ENCODE results near the gene SMARCD3. TPM values are rescaled to one million over a fixed set of nuclear protein-coding genes. Genes with fewer than 3 reads are reported as not detected.

Gene SMARCD3
- total RNA-seq, 4 donors from 2014 or later: 25.3 to 43.4 (median 40.6) TPM

GRCh38 chr7:151274396-151274795 lies 25.9 kb upstream of the SMARCD3 start:
- DNase-seq (ENCODE audit: extremely low spot score): no peak
- Histone ChIP-seq H3K4me3 (no peak overlapping the region), H3K27me3 (no peaks in the 10 kb centered on the region), H3K4me1 (peaks cover 5 to 48% (median 30%) of the 10 kb centered on the region in 4 donors), H3K36me3 (peaks cover 0 to 4% (median 0%) of the 10 kb centered on the region in 4 donors), H3K9me3 (no peaks in the 10 kb centered on the region), H3K27ac (replicated peaks in 1 of 4) (no peak overlapping the region)
- TF ChIP-seq POLR2A (IDR thresholded peaks at IDR 0.05; ENCODE audit: low read depth) (no peak), POLR2AphosphoS5 (IDR thresholded peaks at IDR 0.05) (no peak)
- WGBS: 84% methylated on average over 9 of the region's 9 CpGs
- intact Hi-C loops (cut with DNase I): no loop called here

GRCh38 chr7:151273651-151274390 lies 25.3 kb upstream of the SMARCD3 start:
- WGBS: 73% methylated on average over 3 of the region's 9 CpGs
- Histone ChIP-seq H3K27me3 (no peaks in the 10 kb centered on the region), H3K4me1 (peaks cover 5 to 48% (median 30%) of the 10 kb centered on the region in 4 donors), H3K9me3 (no peaks in the 10 kb centered on the region), H3K4me3 (no peak overlapping the region), H3K27ac (replicated peaks in 1 of 4) (no peak overlapping the region), H3K36me3 (peaks cover 0 to 8% (median 0%) of the 10 kb centered on the region in 4 donors)
- DNase-seq (ENCODE audit: extremely low spot score): no peak
- intact Hi-C loops (cut with DNase I): no loop called here
- TF ChIP-seq CTCF (IDR thresholded peaks at IDR 0.05): no peak
- TF ChIP-seq EP300 (IDR thresholded peaks at IDR 0.05): no peak
- TF ChIP-seq POLR2AphosphoS5 (IDR thresholded peaks at IDR 0.05): no peak
- TF ChIP-seq POLR2A (IDR thresholded peaks at IDR 0.05; ENCODE audit: low read depth): no peak

GRCh38 chr7:151272877-151273276 lies 24.4 kb upstream of the SMARCD3 start:
- no peak for TF ChIP-seq CTCF (IDR thresholded peaks at IDR 0.05)
- no peak for TF ChIP-seq EP300 (IDR thresholded peaks at IDR 0.05)
- no peak for TF ChIP-seq POLR2AphosphoS5 (IDR thresholded peaks at IDR 0.05)
- TF ChIP-seq POLR2A (IDR thresholded peaks at IDR 0.05; ENCODE audit: low read depth): no peak
- H3K36me3 ChIP-seq: peaks cover 0 to 8% (median 0%) of the 10 kb centered on the region in 4 donors
- no peaks in the 10 kb centered on the region for H3K9me3 ChIP-seq
- peaks cover 5 to 47% (median 30%) of the 10 kb centered on the region in 4 donors for H3K4me1 ChIP-seq
- no peaks in the 10 kb centered on the region for H3K27me3 ChIP-seq
- DNase-seq (ENCODE audit: extremely low spot score): no peak
- H3K4me3 ChIP-seq: no peak overlapping the region
- H3K27ac ChIP-seq (replicated peaks in 1 of 4): peak overlapping the region in 1 of 4 donors; percentile 7
- intact Hi-C loops (cut with DNase I): no loop called here
- 96% methylated on average over 5 of the region's 7 CpGs for WGBS

- Histone ChIP-seq H3K36me3 (peaks cover 0 to 8% (median 0%) of the 10 kb centered on the region in 4 donors), H3K4me1 (peaks cover 4 to 43% (median 26%) of the 10 kb centered on the region in 4 donors), H3K9me3 (no peaks in the 10 kb centered on the region), H3K27ac (replicated peaks in 1 of 4) (peak overlapping the region in 1 of 4 donors; percentile 7), H3K4me3 (no peak overlapping the region), H3K27me3 (no peaks in the 10 kb centered on the region)
- TF ChIP-seq CTCF (IDR thresholded peaks at IDR 0.05) (no peak), POLR2AphosphoS5 (IDR thresholded peaks at IDR 0.05) (no peak), EP300 (IDR thresholded peaks at IDR 0.05) (no peak), POLR2A (IDR thresholded peaks at IDR 0.05; ENCODE audit: low read depth) (no peak)
- DNase-seq (ENCODE audit: extremely low spot score): no peak
- 83% methylated on average over 10 of the region's 10 CpGs for WGBS
- intact Hi-C loops (cut with DNase I): no loop called here
These were observed 23.9 kb upstream of the SMARCD3 start for GRCh38 chr7:151272405-151272804.

GRCh38 chr7:151271699-151272355 lies 23.3 kb upstream of the SMARCD3 start:
- Histone ChIP-seq H3K36me3 (peaks cover 0 to 8% (median 0%) of the 10 kb centered on the region in 4 donors), H3K4me1 (peaks cover 0 to 38% (median 22%) of the 10 kb centered on the region in 4 donors), H3K4me3 (no peak overlapping the region), H3K9me3 (no peaks in the 10 kb centered on the region), H3K27me3 (no peaks in the 10 kb centered on the region), H3K27ac (replicated peaks in 1 of 4) (peak overlapping the region in 2 of 4 donors; percentile 7 to 13)
- TF ChIP-seq POLR2AphosphoS5 (IDR thresholded peaks at IDR 0.05): peak; percentile 29 to 58
- no peak for TF ChIP-seq EP300 (IDR thresholded peaks at IDR 0.05)
- no peak for DNase-seq (ENCODE audit: extremely low spot score)
- intact Hi-C loops (cut with DNase I): no loop called here
- 59% methylated on average over 7 of the region's 7 CpGs for WGBS

Data from esophagus muscularis mucosa (tissue), 4 donors.